ENCODE measurements around the gene LPCAT2. TPM values are rescaled to one million over a fixed set of nuclear protein-coding genes. Genes with fewer than 3 reads are reported as not detected.

The LPCAT2 gene
- total RNA-seq, 1 donor from 2014 or later: 11.3 TPM

DNA sequence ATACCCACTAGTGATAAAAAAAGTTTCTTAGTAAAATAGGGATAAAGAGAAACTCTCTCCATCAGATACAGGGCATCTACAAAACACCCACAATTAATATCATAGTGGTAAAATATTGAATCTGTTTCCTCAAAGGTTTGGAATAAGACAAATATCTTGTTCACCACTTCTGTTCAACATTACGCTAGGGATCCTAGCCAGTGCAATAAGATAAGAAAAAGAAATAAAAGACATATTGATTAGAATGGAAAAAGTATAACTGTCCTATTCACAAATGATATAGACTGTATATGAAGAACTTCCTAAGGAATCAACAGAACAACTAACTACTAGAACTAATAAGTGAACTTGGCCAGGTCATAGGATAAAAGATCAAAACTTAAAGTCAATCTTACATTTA lies 12.9 kb downstream of the LPCAT2 start:
- no peaks in the 10 kb centered on the region for H3K27me3 ChIP-seq
- TF ChIP-seq POLR2AphosphoS5 (IDR thresholded peaks at IDR 0.05; ENCODE audit: insufficient read depth in 1 of 2, low read depth in 1 of 2): no peak
- TF ChIP-seq, protein P1, sequence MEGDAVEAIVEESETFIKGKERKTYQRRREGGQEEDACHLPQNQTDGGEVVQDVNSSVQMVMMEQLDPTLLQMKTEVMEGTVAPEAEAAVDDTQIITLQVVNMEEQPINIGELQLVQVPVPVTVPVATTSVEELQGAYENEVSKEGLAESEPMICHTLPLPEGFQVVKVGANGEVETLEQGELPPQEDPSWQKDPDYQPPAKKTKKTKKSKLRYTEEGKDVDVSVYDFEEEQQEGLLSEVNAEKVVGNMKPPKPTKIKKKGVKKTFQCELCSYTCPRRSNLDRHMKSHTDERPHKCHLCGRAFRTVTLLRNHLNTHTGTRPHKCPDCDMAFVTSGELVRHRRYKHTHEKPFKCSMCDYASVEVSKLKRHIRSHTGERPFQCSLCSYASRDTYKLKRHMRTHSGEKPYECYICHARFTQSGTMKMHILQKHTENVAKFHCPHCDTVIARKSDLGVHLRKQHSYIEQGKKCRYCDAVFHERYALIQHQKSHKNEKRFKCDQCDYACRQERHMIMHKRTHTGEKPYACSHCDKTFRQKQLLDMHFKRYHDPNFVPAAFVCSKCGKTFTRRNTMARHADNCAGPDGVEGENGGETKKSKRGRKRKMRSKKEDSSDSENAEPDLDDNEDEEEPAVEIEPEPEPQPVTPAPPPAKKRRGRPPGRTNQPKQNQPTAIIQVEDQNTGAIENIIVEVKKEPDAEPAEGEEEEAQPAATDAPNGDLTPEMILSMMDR (IDR thresholded peaks at IDR 0.05): no peak
- TF ChIP-seq POLR2A (IDR thresholded peaks at IDR 0.05): no peak
- intact Hi-C loops (cut with DNase I): no loop called here
- no peaks in the 10 kb centered on the region for H3K4me1 ChIP-seq
- no peaks in the 10 kb centered on the region for H3K9me3 ChIP-seq
- H3K27ac ChIP-seq: no peak overlapping the region
- no peaks in the 10 kb centered on the region for H3K36me3 ChIP-seq
- no peak for DNase-seq (ENCODE audit: extremely low spot score in 2 of 2)
- H3K4me3 ChIP-seq: no peak overlapping the region

DNA sequence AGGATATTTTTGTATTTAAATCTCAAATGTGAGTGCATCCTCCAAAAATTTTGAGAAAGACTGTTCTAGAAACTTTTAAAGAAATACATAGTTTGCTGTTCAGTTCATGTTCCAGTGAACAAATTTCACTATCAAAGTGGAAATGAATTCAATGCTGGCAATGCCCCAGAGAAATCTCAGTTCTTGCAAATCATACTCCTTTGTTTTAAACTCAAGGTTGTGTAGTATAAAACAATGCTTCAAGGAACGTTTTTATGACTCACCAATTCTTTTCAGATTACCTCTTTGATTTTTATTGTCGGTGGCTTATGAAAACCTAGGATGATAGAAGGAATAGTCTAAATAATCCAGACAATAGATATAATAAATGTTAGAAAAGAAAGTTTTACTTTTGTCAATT lies 17.6 kb downstream of the LPCAT2 start:
- no peak for TF ChIP-seq POLR2A (IDR thresholded peaks at IDR 0.05)
- TF ChIP-seq, protein P1 (IDR thresholded peaks at IDR 0.05): no peak
- no peak for TF ChIP-seq POLR2AphosphoS5 (IDR thresholded peaks at IDR 0.05; ENCODE audit: insufficient read depth in 1 of 2, low read depth in 1 of 2)
- H3K36me3 ChIP-seq: peaks cover 0 to 7% of the 10 kb centered on the region in 2 donors
- no peak overlapping the region for H3K27ac ChIP-seq
- H3K4me3 ChIP-seq: no peak overlapping the region
- no peaks in the 10 kb centered on the region for H3K27me3 ChIP-seq
- DNase-seq (ENCODE audit: extremely low spot score in 2 of 2): no peak
- H3K9me3 ChIP-seq: no peaks in the 10 kb centered on the region
- no peaks in the 10 kb centered on the region for H3K4me1 ChIP-seq
- intact Hi-C loops (cut with DNase I): no loop called here

DNA sequence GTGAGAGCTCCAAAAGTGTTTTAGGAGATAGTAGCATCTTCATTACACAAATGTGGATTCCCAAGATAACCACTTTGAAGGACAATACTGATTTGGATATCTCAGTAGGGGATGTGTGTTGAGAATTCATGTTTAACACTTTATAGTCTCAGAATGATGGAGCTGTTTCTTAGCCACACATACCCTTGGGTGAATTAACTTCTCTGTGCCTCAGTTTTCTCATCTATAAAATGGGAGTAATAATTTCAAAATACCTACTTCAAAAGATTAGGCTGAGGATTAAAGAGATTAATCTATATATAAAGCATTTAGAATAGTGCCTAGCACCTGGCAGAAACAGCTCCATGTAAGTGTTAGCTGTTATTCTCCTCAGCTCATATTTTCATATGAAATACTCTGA lies 19.0 kb downstream of the LPCAT2 start:
- no peak for TF ChIP-seq POLR2AphosphoS5 (IDR thresholded peaks at IDR 0.05; ENCODE audit: insufficient read depth in 1 of 2, low read depth in 1 of 2)
- TF ChIP-seq POLR2A (IDR thresholded peaks at IDR 0.05): no peak
- TF ChIP-seq, protein P1 (IDR thresholded peaks at IDR 0.05): no peak
- intact Hi-C loops (cut with DNase I): no loop called here

DNA sequence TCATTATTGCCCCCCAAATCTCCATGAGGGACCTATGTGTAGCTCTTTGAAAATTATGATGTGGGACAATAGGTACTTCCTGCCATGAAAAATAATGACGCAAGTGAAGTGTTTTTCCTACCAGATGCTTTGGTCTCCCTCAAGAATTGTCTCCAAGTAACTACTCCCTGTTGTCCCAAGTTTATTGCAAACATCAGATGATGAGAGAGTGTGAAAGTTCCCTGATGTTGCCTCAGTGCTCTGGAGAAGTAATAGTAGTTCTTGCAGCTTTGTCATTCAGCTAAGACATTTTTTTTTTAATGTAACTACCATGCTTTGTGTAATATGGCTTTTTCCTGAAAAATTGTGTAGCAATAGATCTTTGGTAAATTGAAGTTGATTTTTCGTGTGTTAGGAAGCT lies 20.1 kb downstream of the LPCAT2 start:
- H3K4me1 ChIP-seq: no peaks in the 10 kb centered on the region
- no peaks in the 10 kb centered on the region for H3K27me3 ChIP-seq
- intact Hi-C loops (cut with DNase I): no loop called here
- TF ChIP-seq POLR2A (IDR thresholded peaks at IDR 0.05): no peak
- TF ChIP-seq, protein P1 (IDR thresholded peaks at IDR 0.05): no peak
- no peak for TF ChIP-seq POLR2AphosphoS5 (IDR thresholded peaks at IDR 0.05; ENCODE audit: insufficient read depth in 1 of 2, low read depth in 1 of 2)
- no peaks in the 10 kb centered on the region for H3K9me3 ChIP-seq
- H3K27ac ChIP-seq: no peak overlapping the region
- no peak overlapping the region for H3K4me3 ChIP-seq
- peaks cover 0 to 7% of the 10 kb centered on the region in 2 donors for H3K36me3 ChIP-seq
- DNase-seq (ENCODE audit: extremely low spot score in 2 of 2): no peak

More for the DNA sequence above, 19.0 kb downstream of the LPCAT2 start:
- Histone ChIP-seq H3K4me1 (no peaks in the 10 kb centered on the region), H3K36me3 (peaks cover 0 to 7% of the 10 kb centered on the region in 2 donors), H3K4me3 (no peak overlapping the region), H3K27ac (no peak overlapping the region), H3K27me3 (no peaks in the 10 kb centered on the region), H3K9me3 (no peaks in the 10 kb centered on the region)
- no peak for DNase-seq (ENCODE audit: extremely low spot score in 2 of 2)

DNA sequence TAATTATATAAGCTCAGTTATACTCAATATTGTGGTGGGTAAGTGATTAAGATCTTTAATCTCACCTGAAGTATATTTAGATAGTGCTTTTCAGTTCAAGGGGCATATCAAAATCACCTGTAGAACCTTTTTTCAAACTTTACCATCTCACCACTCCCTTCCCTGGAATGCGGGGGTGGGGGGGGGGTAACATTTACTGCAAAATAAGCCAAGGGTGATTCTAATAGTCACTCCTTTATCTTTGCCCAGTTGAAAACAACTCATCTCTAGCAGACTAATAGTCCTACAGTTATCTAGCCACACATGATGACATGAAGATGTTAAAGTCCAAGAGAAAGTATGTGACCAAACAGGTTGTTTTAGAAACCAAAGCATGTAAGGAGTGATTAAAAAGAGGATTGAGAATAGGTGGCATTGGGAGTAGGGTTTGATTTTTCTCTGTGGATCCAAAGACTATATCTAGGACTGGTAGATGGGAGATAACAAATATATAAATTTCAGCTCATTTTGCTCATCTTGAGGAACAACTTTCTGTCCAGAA lies 21.5 kb downstream of the LPCAT2 start:
- no peak for DNase-seq (ENCODE audit: extremely low spot score in 2 of 2)
- intact Hi-C loops (cut with DNase I): no loop called here
- Histone ChIP-seq H3K4me3 (no peak overlapping the region), H3K4me1 (no peaks in the 10 kb centered on the region), H3K9me3 (no peaks in the 10 kb centered on the region), H3K27ac (no peak overlapping the region), H3K27me3 (no peaks in the 10 kb centered on the region), H3K36me3 (peaks cover 0 to 7% of the 10 kb centered on the region in 2 donors)
- TF ChIP-seq POLR2A (IDR thresholded peaks at IDR 0.05) (no peak), POLR2AphosphoS5 (IDR thresholded peaks at IDR 0.05; ENCODE audit: insufficient read depth in 1 of 2, low read depth in 1 of 2) (no peak)
- TF ChIP-seq, protein P1 (IDR thresholded peaks at IDR 0.05): no peak

All from vagina (tissue), 2 donors.